Activated naive CD4-positive, alpha-beta T cell treated with Interleukin-2 at 50 U/mL for 16 hours (primary cell): ENCODE data around the gene DCLK2.

Experiments
- DNase-seq: peaks from one replicate; pipeline ENCODE4 v3.0.0-alpha.2; 2020

The DCLK2 gene

GRCh38 chr4:150286656-150287055 is 208.4 kb downstream of the DCLK2 start:
- DNase-seq = no peak

DNA sequence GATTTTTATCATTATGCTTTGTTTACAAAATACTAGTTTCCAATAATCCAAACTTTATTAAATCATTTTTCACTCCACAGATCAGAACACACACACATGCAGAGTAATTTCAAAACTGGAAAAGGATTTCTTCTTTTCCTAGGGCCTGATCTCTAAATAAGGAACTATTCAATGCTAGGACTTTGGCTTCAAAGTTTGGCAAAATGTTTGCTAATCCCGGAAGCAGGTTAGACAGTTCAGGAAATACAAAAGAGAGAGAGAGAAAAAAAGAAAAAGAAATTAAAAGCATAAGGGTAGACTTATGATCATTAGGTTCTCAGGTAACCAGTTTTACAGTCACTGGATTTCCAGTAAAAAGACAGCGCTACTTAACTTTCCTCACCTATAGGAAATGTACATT is 211.0 kb downstream of the DCLK2 start:
- DNase-seq = no peak

DNA sequence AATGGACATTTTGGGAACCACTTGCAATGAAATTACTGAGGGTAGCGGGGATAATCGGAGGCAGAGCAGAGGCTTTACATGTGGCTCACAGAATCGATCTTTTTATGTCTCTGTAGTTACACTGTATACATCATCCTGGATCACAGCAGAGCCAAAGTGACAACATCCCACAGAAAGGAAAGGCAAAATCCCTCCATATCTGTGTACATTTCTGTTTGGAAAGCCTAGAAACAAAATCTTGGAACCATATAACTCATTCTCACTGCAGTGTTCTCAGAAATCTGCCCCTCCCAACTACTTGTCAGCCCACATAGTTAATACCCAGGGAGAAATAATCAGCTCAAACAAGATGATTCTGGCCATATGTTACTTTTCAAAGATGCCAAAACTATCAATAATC is 211.6 kb downstream of the DCLK2 start:
- no peak for DNase-seq

- peak; percentile 22 for DNase-seq
These were observed 219.7 kb downstream of the DCLK2 start for GRCh38 chr4:150297861-150298474.

DNA sequence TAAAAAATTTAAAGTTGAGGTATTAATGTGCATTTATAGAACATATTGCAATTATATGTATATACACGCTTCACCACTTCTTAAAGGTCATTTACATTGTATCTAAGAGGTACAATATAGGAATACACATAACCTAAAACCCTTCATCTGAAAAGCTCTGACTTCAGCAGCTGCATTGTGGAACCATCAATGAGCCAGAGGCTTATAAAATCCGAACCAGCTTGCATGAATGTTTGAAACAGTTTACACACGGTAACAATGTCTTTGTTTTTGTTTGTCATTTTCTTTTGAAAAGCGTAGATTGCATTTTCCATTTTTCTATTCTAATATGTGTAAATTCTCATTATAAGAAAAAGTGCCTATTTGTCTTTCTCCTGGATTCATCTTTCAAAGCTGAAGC is 221.6 kb downstream of the DCLK2 start:
- no peak for DNase-seq

DNA sequence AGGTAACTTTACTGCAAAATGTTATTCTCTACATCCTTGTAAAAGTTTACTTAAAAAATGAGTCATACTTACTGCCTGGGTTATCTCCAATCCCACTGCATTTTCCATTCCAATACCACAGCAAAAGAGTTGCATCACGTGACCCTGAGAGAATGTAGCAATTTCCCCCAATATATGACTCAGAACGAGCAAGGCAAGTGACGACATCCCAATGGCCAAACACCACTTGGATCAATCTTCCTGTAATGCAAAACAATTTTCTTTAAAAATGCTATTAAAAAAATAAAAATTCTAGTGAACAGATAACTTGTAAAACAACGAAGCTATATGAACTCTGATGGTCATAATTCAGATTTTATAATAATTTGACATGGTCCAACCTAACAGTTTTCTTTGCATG is 224.3 kb downstream of the DCLK2 start:
- peak; percentile 30 for DNase-seq

DNA sequence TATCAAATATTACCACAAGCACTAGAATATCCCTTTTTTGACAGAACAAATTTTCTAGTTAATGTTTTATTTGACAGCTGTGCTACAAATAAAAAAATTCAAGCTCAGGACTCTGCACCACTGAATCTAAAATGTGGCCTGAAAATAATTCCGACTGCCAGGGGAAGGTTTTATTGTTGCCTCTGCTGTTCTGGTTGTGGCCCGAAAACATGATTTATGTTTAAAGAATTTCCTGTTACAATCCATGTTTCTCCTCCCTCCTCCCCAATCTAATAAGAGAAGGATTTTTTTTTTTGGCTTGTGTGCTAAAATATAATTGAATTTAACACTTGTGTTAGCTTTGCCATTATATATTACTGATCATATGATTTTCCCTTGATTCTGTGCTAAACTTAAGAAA is 227.8 kb downstream of the DCLK2 start:
- DNase-seq = no peak

- no peak for DNase-seq
These were observed 228.5 kb downstream of the DCLK2 start for GRCh38 chr4:150306719-150307118.
